ENCODE measurements around the gene DMAP1.

DNA sequence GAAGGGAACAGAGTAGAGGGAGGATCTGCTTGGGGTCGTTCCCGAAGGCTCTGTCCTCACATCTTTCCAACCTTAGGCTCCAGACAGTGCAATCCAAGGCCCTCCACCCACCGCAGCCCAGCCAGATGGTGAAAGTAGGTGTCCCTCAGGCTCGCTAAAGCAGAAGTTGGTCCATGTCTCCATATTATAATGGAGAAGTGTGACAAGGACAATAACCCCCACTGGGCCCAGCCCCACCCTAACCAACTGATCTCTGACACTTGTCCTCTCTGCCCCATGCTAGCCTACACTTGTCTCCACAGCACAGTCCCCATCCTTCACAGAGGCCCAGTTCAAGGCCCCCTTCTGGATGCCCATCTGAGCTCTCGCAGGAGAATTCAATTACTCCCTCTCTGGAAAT lies 48.7 kb downstream of the DMAP1 start:
- TF ChIP-seq, protein P1, sequence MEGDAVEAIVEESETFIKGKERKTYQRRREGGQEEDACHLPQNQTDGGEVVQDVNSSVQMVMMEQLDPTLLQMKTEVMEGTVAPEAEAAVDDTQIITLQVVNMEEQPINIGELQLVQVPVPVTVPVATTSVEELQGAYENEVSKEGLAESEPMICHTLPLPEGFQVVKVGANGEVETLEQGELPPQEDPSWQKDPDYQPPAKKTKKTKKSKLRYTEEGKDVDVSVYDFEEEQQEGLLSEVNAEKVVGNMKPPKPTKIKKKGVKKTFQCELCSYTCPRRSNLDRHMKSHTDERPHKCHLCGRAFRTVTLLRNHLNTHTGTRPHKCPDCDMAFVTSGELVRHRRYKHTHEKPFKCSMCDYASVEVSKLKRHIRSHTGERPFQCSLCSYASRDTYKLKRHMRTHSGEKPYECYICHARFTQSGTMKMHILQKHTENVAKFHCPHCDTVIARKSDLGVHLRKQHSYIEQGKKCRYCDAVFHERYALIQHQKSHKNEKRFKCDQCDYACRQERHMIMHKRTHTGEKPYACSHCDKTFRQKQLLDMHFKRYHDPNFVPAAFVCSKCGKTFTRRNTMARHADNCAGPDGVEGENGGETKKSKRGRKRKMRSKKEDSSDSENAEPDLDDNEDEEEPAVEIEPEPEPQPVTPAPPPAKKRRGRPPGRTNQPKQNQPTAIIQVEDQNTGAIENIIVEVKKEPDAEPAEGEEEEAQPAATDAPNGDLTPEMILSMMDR (IDR thresholded peaks at IDR 0.05) = no peak
- TF ChIP-seq EP300 (IDR thresholded peaks at IDR 0.05) = no peak
- no peak for TF ChIP-seq POLR2A (IDR thresholded peaks at IDR 0.05)
